GM21737 (cell line): ENCODE measurements around the gene HBG1.

ENCODE experiments used
- ATAC-seq: cut with Tn5 transposase; IDR thresholded peaks from one replicate; pipeline ENCODE4 v1.9.1; 2021; ENCODE audit warnings: mild to moderate bottlenecking, moderate library complexity; ENCODE audit not compliant: unreplicated experiment

The HBG1 gene

DNA sequence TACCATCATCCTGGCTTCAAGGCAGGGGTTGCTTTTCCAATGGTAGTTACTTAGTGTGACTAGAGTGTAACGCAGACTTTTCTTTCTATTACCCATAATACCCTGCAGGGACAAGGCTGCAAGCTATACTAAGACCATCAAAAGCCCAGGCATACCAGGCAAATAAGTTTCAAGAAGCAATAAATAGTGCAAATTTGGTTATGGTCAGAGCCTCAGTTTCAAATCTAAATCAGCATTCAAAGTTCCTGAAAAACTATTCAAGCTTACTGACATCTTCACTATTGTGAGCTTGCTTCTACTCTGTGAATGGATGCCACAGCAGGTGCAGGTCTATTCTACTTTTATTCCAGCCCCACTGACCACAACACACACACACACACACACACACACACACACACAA, 20.3 kb downstream of the HBG1 start:
- ATAC-seq, result no peak

DNA sequence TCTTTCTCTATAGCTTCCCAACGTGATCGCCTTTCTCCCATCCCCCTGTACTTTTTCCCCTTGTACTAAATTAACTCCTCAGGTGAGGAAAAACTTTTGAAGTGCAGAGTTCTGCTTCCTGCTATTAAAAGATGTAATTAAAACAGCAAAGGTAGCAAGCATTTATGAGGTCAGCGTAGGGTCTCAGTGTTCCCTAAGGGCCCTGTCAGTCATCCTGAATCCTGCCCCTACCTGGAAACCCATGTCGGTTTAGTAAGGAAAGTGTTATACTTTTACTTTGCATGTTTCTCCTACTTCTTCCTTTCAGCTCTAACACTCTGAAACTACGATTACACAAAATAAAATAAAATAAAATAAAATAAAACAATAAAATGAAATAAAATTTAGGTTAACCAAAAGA, 21.5 kb downstream of the HBG1 start:
- no peak for ATAC-seq

DNA sequence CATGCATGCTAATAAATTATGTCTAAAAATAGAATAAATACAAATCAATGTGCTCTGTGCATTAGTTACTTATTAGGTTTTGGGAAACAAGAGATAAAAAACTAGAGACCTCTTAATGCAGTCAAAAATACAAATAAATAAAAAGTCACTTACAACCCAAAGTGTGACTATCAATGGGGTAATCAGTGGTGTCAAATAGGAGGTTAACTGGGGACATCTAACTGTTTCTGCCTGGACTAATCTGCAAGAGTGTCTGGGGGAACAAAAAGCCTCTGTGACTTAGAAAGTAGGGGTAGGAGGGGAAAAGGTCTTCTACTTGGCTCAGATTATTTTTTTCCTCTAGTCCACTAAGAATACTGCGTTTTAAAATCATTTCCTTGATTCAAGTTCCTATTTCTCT, 22.0 kb downstream of the HBG1 start:
- ATAC-seq, result no peak

DNA sequence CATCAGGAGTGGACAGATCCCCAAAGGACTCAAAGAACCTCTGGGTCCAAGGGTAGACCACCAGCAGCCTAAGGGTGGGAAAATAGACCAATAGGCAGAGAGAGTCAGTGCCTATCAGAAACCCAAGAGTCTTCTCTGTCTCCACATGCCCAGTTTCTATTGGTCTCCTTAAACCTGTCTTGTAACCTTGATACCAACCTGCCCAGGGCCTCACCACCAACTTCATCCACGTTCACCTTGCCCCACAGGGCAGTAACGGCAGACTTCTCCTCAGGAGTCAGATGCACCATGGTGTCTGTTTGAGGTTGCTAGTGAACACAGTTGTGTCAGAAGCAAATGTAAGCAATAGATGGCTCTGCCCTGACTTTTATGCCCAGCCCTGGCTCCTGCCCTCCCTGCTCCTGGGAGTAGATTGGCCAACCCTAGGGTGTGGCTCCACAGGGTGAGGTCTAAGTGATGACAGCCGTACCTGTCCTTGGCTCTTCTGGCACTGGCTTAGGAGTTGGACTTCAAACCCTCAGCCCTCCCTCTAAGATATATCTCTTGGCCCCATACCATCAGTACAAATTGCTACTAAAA, 22.8 kb downstream of the HBG1 start, which contains the start of gene HBB:
Gene HBB, minus strand, starts transcription at position 340 of the 579 bp plus-strand sequence. Its CDS starts 50 bp downstream, at position 290.
- no peak for ATAC-seq

DNA sequence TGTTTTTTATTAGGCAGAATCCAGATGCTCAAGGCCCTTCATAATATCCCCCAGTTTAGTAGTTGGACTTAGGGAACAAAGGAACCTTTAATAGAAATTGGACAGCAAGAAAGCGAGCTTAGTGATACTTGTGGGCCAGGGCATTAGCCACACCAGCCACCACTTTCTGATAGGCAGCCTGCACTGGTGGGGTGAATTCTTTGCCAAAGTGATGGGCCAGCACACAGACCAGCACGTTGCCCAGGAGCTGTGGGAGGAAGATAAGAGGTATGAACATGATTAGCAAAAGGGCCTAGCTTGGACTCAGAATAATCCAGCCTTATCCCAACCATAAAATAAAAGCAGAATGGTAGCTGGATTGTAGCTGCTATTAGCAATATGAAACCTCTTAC, 24.2 kb downstream of the HBG1 start:
- no peak for ATAC-seq

DNA sequence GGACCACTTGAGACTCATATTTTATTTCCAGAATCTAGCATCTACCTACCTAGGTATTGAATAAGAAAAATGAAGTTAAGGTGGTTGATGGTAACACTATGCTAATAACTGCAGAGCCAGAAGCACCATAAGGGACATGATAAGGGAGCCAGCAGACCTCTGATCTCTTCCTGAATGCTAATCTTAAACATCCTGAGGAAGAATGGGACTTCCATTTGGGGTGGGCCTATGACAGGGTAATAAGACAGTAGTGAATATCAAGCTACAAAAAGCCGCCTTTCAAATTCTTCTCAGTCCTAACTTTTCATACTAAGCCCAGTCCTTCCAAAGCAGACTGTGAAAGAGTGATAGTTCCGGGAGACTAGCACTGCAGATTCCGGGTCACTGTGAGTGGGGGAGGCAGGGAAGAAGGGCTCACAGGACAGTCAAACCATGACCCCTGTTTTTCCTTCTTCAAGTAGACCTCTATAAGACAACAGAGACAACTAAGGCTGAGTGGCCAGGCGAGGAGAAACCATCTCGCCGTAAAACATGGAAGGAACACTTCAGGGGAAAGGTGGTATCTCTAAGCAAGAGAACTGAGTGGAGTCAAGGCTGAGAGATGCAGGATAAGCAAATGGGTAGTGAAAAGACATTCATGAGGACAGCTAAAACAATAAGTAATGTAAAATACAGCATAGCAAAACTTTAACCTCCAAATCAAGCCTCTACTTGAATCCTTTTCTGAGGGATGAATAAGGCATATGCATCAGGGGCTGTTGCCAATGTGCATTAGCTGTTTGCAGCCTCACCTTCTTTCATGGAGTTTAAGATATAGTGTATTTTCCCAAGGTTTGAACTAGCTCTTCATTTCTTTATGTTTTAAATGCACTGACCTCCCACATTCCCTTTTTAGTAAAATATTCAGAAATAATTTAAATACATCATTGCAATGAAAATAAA, 24.8 kb downstream of the HBG1 start:
- ATAC-seq, result no peak

DNA sequence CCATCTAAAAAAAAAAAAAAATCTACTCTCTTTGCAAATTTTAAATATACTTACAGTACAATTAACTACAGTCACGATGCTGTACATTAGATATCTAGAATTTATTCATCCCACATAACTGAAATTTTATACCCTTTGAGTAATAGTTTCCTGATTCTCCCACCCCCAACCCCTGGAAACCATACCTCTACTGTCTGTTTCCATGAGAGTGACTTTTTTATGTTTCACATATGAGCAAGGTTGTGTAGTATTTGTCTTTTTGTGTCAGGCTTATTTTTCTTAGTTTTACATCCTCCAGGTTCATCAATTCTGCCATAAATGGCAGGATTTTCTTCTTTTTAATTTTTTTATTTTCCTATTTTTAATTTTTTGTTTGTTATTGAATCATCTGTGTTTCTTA, 26.0 kb downstream of the HBG1 start:
- ATAC-seq, result no peak

DNA sequence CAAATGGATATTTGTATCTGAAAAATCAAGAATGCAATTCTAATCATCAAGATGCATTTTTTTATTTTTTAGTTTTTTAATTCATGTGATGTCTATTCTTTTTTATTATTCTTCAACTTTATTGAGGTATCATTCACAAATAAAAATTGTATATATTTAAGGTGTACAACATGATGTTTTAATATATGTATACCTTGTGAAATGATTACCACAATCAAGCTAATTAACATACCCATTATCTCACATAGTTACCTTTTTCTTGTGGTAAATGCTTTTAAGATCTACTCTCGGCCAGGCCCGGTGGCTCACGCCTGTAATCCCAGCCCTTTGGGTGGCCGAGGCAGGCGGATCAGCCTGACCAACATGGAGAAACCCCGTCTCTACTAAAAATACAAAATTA, 26.5 kb downstream of the HBG1 start:
- no peak for ATAC-seq

DNA sequence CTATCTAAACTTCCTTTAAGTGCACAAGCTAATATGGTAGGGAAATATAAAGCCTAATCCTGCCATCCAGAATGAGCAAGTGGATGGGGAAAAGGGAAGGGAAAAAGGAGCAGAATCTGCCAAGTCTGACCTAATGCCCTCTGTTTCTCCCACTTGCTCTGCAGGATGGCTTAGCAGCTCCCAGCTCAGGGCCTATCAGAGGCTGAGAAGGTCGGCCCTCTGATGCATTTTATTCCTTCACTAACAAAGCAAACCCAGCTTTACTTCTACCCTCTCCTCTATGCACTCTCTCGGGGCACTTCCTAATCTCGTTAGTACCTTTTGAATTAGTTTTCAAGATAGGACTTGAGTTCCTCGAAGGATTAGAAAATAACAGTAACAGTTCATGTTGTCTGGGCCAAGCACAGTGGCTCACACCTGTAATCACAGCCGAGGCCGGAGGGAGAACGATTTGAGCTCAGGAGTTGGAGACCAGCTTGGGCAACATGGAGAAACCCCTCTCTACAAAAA, 39.2 kb downstream of the HBG1 start:
- no peak for ATAC-seq

DNA sequence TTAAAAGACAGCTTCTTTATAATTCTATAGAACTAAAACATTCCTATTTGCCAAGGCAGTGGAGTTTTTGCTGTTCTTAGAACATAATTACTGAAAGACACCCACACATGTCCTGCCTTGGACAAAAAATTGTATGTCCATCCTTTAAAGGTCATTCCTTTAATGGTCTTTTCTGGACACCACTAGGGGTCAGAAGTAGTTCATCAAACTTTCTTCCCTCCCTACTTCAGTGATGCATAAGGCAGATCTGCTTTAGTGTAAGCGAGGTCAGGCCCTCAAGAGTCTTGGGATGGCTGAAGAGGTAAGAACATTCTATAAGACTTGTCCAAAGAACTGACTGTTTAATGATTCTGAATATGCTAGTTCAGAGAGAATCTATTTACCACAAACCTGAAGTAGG, 44.9 kb downstream of the HBG1 start:
- ATAC-seq, result peak; percentile 83

DNA sequence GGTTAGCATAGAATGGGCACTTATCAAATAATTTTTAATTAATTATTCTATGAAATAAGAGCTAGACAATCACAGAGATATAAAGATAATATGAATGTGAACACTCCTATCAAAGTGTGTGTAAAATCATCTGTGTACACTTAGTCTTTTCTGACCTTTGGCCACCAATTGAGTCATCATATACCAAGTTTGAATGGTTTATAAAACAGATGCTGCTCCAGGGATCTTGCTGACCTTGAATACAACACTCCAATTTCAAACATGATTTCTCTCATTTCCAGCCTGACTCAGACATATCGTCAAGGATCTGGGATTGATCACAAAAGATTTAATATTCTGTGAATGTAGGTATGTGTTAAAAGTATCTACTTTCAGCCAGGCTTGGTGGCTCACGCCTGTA, 46.3 kb downstream of the HBG1 start:
- no peak for ATAC-seq

DNA sequence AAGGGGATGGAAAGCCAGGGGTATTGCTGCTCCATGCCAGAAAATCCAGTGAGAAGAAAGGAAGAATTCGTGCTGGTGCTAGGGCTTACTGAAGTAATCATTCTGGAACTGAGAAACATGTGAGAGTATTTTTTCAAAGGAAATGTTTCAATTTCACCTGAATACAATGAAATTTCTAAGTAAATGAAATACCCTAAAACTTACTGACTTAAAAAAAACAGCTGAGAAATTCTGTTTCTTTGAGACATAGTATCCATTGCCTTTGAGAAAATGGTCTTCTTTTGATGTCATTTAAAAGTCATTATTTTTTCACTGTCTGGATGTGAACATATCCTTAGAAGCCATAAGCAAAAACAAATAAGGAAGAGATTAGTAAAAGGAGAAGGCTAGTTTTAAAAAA, 49.1 kb downstream of the HBG1 start, which contains the start of gene OR51V1:
Gene OR51V1, minus strand, starts transcription at position 101 of the 400 bp plus-strand sequence. Its CDS starts 0 bp downstream, at position 101.
- no peak for ATAC-seq

DNA sequence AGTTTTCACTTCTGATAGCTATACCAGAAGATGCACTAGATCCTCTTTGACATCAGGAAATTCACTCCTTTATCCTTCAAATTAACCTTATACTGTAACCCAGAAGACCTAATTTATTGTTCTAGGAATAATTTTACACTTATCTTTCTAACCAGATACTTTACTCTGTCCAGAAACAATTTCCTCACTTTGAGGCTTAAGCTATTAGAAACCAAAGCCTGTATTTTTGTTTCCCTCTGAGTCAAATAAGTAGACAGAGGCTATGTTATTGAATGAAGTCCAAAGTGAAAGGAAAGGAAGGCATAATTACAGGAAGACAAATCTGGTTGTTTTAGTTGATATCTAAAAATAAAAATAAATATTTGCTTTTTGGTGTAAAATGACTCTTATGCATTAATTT, 51.4 kb downstream of the HBG1 start:
- no peak for ATAC-seq
